ENCODE measurements around the gene EHD2.
"Not testable (repeated sequence)": the region's sequence is repeated elsewhere in the genome, so short reads cannot be mapped to it uniquely, and the experiment has no call there.

EHD2 gene

DNA sequence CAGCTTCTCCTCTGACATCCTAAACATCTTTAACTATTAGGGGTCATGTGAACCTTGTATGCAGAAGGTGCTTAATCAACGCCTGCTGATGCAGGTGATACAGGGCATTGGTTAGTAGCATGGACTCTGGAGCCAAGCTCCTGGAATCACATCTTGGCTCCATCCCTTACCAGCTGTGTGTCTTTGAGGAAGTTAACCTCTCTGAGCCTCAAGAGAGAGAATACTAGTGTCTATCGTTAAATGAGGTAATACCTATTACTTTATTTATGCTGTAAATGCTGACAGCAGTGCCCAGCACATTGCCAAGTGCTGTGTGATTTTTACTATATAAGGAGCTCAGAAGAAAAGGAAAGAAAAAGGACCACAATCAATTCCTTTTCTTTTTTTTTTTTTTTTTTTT, 54.1 kb downstream of the EHD2 start:
- DNase-seq (ENCODE audit: low read depth, low spot score) = no peak

DNA sequence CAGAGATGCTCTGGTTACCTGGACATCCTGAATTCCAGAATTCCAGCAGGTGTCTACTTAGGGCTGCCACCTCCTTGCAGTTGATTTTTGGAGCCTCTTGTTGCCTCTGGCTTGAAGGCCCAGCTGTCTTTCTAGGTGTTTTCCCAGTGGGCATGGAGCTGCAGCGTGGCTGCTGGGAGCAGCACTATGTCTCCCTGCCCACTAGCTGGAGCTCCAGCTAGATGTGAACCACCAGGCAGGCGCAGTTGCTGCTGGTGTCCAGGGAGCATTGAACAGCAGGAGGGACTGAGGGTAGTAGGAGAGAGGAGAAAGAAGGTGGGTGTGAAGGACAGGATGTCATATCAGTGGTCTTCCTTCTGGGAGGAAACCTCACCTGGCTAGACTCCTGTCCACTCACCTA, 55.4 kb downstream of the EHD2 start:
- no peak for DNase-seq (ENCODE audit: low read depth, low spot score)

DNA sequence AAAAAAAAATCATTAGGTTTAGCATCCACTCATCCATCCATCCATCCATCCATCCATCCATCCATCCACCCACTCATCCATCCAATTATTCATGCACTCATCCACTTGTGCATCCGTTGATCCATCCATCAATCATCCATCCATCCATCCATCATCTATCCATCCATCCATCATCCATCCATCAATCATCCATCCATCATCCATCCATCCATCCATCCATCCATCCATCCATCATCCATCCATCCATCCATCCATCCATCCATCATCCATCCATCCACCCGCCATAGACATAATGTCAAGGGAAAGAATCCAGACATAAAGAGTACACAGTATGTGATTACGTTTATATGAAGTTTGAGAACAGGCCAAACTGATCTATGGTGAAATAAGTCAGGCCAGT, 56.3 kb downstream of the EHD2 start:
- no peak for DNase-seq (ENCODE audit: low read depth, low spot score)

DNA sequence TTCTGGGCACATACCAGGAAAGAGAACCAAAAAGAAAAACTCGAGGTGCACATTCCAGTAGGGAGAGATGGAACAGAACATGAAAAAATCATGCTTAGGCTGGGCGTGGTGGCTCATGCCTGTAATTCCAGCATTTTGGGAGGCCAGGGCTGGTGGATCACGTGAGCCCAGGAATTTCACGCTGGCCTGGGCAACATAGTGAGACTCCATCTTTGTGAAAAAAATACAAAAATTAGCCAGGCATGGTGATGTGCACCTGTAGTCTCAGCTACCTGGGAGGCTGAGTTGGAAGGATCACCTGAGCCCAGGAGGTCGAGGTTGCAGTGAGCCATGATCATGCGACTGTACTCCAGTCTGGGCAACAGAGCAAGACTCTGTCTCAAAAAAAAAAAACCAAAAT, 58.1 kb downstream of the EHD2 start:
- not testable (repeated sequence) for DNase-seq (ENCODE audit: low read depth, low spot score)

DNA sequence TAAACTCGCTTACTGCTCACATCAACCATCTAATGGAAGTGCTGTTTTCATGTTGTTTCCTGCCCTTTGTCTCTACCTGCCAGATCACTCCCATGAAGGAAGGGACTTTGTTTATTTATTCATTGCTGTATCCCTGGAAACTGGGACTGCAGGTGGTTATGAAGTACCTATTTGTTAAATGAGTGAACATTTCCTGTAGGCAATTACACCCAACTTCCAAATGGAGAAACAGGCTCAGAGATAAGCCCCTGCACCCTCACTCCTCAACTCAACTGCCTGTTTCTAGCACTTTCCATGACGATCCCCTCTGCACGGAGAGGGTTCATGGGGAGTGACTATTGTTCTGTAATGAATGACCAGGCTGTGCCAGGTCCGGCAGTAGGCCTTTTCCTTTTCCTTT, 63.3 kb downstream of the EHD2 start:
- no peak for DNase-seq (ENCODE audit: low read depth, low spot score)

DNA sequence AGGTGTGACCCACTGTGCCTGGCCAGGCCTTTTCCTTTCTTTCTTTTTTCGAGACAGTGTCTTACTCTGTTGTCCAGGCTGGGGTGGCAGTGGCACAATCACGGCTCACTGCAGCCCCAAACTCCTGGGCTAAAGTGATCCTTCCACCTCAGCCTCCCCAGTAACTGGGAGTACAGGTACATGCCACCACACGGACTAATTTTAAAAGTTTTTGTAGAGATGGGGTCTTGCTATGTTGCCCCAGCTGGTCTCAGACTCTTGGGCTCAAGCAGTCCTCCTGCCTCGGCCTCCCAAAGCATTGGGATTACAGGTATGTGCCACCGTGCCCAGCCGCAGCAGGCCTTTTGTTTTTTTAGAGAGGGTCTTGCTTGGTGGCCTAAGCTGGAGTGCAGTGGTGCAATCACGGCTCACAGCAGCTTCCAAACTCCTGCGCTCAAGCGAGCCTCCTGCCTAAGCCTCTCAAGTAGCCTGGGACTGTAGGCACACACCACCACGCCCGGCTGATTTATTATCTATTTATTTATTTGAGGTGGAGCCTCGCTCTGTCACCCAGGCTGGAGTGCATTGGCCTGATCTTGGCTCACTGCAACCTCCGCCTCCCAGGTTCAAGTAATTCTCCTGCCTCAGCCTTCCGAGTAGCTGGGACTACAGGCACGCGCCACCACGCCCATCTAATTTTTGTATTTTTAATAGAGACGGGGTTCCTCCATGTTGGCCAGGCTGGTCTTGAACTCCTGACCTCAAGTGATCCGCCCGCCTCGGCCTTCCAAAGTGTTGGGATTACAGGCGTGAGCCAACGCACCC, 64.2 kb downstream of the EHD2 start:
- not testable (repeated sequence) for DNase-seq (ENCODE audit: low read depth, low spot score)

DNA sequence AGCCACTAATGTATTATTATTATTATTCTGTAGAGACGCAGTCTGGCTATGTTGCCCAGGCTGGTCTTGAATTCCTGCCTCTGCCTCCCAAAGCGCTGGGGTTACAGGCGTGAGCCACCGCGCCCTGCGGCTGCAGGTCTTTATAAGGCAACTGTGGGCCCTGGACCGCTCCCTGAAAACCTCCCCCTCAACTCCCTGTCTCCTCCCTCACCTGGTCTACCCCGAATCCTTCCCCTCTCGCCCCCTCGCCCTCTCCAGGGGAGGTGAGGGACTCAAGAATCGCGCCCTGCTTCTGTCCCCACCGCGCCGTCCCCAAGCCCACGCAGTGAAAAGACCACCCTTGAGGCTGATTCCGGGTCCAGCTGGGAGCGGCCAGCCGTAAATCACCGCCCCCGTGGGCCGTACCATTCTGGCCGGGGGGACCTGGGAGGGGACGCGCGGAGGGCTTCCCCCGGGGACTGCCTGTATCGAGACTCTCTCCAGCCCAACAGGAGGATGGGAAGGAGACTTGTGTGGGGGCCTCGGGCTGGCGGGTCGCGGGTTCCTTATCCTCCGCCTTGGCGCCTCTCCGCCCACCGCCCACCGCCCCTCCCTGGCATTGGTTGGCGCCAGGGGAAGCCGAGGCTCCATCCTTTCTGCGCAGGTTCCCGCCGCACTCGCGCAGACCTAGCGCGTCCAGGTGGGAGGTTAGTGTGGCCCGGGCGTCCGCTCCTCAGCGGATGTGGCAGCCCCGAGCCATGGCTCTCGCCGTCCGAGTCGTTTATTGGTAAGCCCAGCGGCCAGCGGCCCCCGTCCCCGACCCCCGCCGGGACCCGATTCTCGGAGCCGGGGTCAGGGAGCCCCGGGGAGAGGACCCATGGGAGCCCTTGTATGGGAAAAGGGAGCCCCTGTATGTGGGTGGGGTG, 65.1 kb downstream of the EHD2 start, which contains the start of gene SELENOW:
TSS of gene SELENOW (plus strand) at position 655 of the 905 bp plus-strand sequence. CDS start at position 738, 83 bp downstream.
- DNase-seq (ENCODE audit: low read depth, low spot score) = peak; percentile 28

DNA sequence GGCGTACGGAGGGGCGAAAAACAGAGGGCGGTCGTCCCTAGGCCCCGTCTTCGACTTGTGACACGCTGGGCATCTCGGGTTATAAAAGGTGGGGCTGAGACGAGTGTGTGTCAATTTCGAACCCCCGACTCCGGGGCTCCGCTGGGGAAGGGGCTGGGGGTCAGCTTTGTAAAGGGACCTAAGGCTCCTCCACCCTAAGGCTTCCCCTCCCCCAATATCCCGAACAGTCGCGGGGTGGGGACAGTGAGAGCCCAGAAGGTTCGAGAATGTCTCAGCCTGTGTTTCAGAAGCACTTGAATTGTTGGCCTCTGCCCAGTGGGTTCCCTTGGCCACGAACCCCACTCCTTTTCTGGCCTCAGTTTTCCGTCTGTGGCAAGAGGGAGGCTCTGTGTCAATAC, 65.7 kb downstream of the EHD2 start:
- no peak for DNase-seq (ENCODE audit: low read depth, low spot score)

DNA sequence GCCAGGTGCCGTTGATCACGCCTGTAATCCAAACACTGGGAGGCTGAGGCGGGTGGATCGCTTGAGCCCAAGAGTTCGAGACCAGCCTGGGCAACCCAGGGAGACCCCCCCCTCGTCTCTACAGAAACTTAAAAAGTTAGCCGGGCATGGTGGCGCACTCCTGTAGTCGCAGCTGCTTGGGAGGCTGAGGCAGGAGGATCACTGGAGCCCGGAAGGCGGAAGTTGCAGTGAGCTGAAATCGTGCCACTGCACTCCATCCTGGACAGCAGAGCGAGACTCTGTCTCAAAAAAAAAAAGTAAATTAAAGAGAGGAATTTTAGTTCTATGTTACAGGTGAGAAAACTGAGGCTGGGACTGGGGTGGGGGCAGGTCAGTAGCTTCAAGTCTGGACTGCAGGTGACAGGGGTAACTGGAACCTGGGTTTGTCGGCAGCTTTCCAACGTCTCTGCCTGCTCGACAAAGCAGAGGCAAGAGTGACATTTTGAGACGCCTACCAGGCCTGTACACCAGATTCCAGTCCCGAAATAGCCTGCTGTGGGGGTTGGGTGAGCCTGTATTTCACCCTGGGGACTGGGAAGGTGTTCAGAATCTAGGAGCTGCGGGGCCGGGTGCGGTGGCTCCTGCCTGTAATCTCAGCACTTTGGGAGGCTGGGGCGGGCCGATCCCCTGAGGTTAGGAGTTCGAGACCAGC, 66.4 kb downstream of the EHD2 start:
- DNase-seq (ENCODE audit: low read depth, low spot score) = no peak

DNA sequence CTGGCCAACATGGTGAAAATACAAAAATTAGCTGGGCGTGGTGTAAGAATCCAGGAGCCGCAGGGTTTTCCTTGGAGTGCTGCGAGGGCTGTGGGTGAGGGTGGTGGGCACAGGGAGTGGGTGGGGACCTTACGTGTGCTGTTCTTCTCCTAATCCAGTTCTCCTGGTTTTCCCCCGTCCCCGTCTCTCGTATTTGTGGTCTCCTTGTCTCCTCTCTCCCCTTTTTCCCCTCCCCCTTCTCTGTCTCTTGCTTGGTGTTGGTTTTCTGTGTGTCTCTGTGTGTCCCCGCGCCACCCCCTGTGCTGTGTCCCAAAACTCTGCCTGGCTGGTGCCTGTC, 67.0 kb downstream of the EHD2 start:
- DNase-seq (ENCODE audit: low read depth, low spot score) = no peak

DNA sequence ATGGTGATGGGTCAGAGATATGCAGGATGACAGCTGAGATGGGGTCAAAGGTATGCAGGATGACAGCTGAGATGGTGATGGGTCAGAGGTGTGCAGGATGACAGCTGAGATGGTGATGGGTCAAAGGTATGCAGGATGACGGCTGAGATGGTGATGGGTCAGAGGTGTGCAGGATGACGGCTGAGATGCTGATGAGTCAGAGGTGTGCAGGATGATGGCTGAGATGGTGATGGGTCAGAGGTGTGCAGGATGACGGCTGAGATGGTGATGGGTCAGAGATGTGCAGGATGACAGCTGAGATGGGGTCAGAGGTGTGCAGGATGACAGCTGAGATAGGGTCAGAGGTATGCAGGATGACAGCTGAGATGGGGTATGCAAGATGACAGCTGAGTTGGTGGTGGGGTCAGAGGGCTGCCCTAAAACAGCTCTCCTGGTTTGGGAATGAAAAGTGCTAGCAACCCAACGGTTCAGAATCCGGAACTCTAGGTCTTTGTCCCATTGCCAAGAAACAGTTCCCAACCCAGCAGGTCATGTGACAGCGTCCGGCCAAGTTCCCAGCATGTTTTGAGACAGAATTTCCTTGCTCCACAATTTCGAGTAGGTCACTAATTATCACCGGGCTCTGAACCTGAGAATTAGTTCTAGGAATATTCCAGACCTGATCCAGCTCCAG, 68.5 kb downstream of the EHD2 start:
- no peak for DNase-seq (ENCODE audit: low read depth, low spot score)

DNA sequence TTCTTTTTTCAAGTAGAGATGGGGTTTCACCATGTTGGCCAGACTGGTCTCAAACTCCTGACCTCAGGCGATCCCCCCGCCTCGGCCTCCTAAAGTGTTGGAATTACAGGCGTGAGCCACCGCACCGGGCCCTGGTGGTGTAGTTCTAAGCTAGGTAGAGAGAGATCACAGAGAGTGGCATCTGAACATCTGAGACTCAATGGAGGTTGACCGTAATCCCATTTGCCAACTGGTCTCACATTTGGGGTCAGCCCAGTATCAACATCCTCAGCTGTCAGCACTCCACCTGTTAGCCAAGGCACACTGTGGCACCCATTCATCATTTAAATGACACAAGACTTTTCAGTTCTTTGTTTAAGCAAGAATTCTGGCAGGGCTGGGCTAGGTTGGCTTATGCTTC, 73.3 kb downstream of the EHD2 start:
- no peak for DNase-seq (ENCODE audit: low read depth, low spot score)

DNA sequence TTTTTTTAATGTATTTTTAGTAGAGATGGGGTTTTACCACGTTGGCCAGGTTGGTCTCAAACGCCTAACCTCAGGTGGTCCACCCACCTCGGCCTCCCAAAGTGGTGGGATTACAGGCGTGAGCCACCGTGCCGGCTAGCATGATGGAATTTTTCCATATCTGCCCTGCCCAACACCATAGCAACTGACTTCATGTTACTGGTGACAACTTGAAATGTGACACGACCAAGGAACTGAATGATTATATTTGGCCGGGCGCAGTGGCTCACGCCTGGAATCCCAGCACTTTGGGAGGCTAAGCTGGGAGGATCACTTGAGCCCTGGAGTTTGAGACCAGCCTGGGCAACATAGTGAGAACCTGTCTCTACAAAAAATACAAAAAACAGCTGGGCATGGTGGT, 74.1 kb downstream of the EHD2 start:
- DNase-seq (ENCODE audit: low read depth, low spot score) = not testable (repeated sequence)

DNA sequence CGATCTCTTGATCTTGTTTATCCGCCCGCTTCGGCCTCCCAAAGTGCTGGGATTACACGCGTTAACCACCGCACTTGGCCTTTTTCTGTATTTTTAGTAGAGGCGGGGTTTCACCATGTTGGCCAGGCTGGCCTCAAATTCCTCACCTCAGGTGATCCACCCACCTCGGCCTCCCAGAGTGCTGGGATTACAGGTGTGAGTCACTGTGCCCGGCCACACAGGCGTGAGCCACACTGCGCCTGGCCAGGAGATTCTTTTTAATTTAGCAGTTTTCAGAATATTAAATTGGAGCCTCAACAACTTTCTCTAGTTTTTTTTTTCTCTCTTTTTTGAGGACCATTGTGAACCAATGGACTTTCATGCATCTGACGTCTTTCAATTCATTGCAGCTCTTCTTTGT, 76.6 kb downstream of the EHD2 start:
- not testable (repeated sequence) for DNase-seq (ENCODE audit: low read depth, low spot score)

DNA sequence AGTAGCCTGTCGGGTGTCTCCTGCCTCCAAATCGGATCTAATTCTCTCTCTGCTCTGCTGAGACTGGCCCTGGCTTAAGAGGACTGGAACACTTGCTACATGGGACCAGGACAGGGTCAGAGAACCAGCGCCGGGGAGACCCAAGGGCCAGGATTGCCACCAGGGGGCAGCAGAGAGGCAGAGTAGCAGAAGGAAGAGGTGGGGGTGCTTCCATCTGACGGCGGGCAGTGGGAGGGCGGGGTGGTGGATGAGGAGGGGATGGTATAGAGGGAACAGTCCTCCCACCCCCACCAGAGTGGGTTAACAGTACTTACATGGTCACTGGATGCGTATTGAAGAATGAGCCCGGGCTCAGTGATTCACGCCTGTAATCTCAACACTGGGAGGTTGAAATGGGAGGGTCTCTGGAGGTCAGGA, 77.2 kb downstream of the EHD2 start:
- DNase-seq (ENCODE audit: low read depth, low spot score) = no peak

DNA sequence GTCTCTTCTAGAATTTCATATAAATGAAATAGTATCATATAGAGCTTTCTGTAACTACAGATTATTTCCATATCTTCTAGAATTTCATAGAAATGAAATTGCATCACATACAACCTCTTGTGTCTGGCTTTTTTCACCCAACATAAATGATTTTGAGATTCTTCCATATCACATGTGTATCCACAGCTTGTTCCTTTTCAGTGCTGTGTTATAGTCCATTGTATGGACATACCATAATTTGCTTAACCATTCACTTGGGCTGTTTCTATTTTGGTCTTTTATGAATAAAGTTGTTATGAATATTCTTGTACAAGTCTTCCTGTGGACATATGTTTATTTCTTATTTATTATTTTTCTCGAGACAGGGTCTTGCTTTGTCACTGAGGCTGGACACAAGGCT, 79.4 kb downstream of the EHD2 start:
- DNase-seq (ENCODE audit: low read depth, low spot score) = no peak

Data from smooth muscle cell of the brain vasculature (primary cell).